Hematopoietic multipotent progenitor cell (in vitro differentiated cells): ENCODE results near the gene ENDOV. TPM values are rescaled to one million over a fixed set of nuclear protein-coding genes. Genes with fewer than 3 reads are reported as not detected.
"Not testable (repeated sequence)": the region's sequence is repeated elsewhere in the genome, so short reads cannot be mapped to it uniquely, and the experiment has no call there.

Source experiments
- DNase-seq, 3 donors: peaks; one replicate each; pipeline ENCODE4 v3.0.0-alpha.2; 2011 to 2015; ENCODE audit warnings: low read depth in 2 of 3, low spot score in 2 of 3
- total RNA-seq: library from RNA; depleted of rRNA; stranded (reverse); fragments of >200 nt; gene quantifications from one replicate; pipeline ENCODE4 v1.2.3, GENCODE V29; 2012

Gene ENDOV
- total RNA-seq, 1 donor = 15.1 TPM

GRCh38 chr17:80388175-80388574 is 26.8 kb upstream of the ENDOV start:
- no peak for DNase-seq

GRCh38 chr17:80388601-80389000 is 26.4 kb upstream of the ENDOV start:
- no peak for DNase-seq

GRCh38 chr17:80389011-80389995 is 25.7 kb upstream of the ENDOV start:
- no peak for DNase-seq

GRCh38 chr17:80393241-80393890 is 21.6 kb upstream of the ENDOV start:
- DNase-seq = no peak

- no peak for DNase-seq
These were observed 21.0 kb upstream of the ENDOV start for GRCh38 chr17:80393961-80394360.

- DNase-seq = no peak
These were observed 20.2 kb upstream of the ENDOV start for GRCh38 chr17:80394629-80395216.

GRCh38 chr17:80395402-80396151 is 19.4 kb upstream of the ENDOV start:
- DNase-seq = no peak

- no peak for DNase-seq
These were observed 18.6 kb upstream of the ENDOV start for GRCh38 chr17:80396157-80397033.

GRCh38 chr17:80397034-80397387 is 18.0 kb upstream of the ENDOV start:
- DNase-seq = no peak

- DNase-seq = no peak
These were observed 17.3 kb upstream of the ENDOV start for GRCh38 chr17:80397686-80398085.

- not testable (repeated sequence) for DNase-seq
These were observed 13.9 kb upstream of the ENDOV start for GRCh38 chr17:80401086-80401485.

- DNase-seq = not testable (repeated sequence)
These were observed 12.9 kb upstream of the ENDOV start for GRCh38 chr17:80402102-80402501.

GRCh38 chr17:80402959-80403358 is 12.0 kb upstream of the ENDOV start:
- no peak for DNase-seq

- DNase-seq = no peak
These were observed 8.8 kb upstream of the ENDOV start for GRCh38 chr17:80406146-80406545.

- DNase-seq = not testable (repeated sequence)
These were observed 7.0 kb upstream of the ENDOV start for GRCh38 chr17:80407917-80408316.

GRCh38 chr17:80408872-80409271 is 6.1 kb upstream of the ENDOV start:
- no peak for DNase-seq

- no peak for DNase-seq
These were observed 5.3 kb upstream of the ENDOV start for GRCh38 chr17:80409626-80410025.

- DNase-seq = not testable (repeated sequence)
These were observed 4.4 kb upstream of the ENDOV start for GRCh38 chr17:80410441-80411087.

- no peak for DNase-seq
These were observed 1.0 kb upstream of the ENDOV start for GRCh38 chr17:80413771-80414507.
